T-helper 17 cell (primary cell): ENCODE results near the gene AXIN2. TPM values are rescaled to one million over a fixed set of nuclear protein-coding genes. Genes with fewer than 3 reads are reported as not detected.
A peak's percentile ranks its signal among the peaks of the same experiment; 100 is the strongest.

Source experiments
- ATAC-seq: fragments of 150-1000 bp; cut with Tn5 transposase; 2 replicates; pipeline ENCODE4 v1.10.0; 2021; ENCODE audit warnings: mild to moderate bottlenecking, moderate library complexity
- DNase-seq, 3 donors: peaks; one replicate each; pipeline versions ENCODE4 v3.0.0 to v3.0.0-alpha.2; 2020 to 2021
- H3K9me3 ChIP-seq: one replicate; pipeline ENCODE4 v1.7.0; 2013; ENCODE audit warnings: low read length, mild to moderate bottlenecking; ENCODE audit not compliant: control insufficient read depth, poor library complexity, severe bottlenecking
- H3K27ac Mint-ChIP-seq: one replicate; pipeline ENCODE4 v1.8.0; 2022; ENCODE audit warnings: mild to moderate bottlenecking, moderate library complexity, mixed read lengths
- H3K27me3 Mint-ChIP-seq: one replicate; pipeline ENCODE4 v1.8.0; 2022; ENCODE audit warnings: mixed read lengths
- H3K36me3 Mint-ChIP-seq: one replicate; pipeline ENCODE4 v1.8.0; 2022; ENCODE audit warnings: low read depth, mixed read lengths
- H3K4me1 Mint-ChIP-seq: one replicate; pipeline ENCODE4 v1.8.0; 2022; ENCODE audit warnings: mild to moderate bottlenecking, mixed read lengths
- H3K4me3 Mint-ChIP-seq: one replicate; pipeline ENCODE4 v1.8.0; 2022; ENCODE audit warnings: mild to moderate bottlenecking, moderate library complexity, mixed read lengths
- total RNA-seq, 4 donors: library from RNA in 2 of 4; stranded (reverse) in 2 of 4; gene quantifications; one replicate each; pipeline ENCODE4 v1.2.3 and lab custom pipeline; 2022 to 2026

Gene AXIN2
- total RNA-seq, 2 donors from 2014 or later = 28.4 to 31.6 TPM

GRCh38 chr17:65544672-65545071 lies 16.8 kb downstream of the AXIN2 start:
- H3K9me3 ChIP-seq = no peaks in the 10 kb centered on the region
- DNase-seq = no peak
- no peak for ATAC-seq
- no peaks in the 10 kb centered on the region for H3K27me3 Mint-ChIP-seq
- H3K4me1 Mint-ChIP-seq = peaks cover 29% of the 10 kb centered on the region
- H3K4me3 Mint-ChIP-seq = no peak overlapping the region
- H3K36me3 Mint-ChIP-seq = peaks cover 12% of the 10 kb centered on the region
- peak overlapping the region; percentile 4 for H3K27ac Mint-ChIP-seq

DNA sequence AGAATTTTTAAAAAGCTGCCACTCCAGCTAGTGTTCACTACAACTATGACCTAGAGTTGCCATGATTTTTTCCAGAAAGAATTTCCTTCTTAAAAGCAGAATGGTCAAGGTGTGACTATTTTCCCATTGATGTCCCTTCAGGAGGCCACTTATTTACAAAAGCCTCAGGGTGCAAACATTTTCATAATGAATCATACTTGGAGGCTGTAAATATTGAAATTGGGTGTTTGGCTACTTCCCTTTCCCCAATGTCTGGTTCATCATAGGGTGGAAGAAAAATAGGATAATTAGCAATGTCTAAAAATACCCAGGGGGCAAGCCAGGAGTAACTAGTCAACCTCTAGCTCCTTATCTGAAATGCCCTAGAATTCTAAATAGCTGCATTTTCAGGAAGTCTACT lies 18.8 kb downstream of the AXIN2 start:
- Mint-ChIP-seq H3K4me1 (peaks cover 21% of the 10 kb centered on the region), H3K4me3 (no peak overlapping the region), H3K27me3 (no peaks in the 10 kb centered on the region), H3K27ac (peak overlapping the region; percentile 54), H3K36me3 (peaks cover 3% of the 10 kb centered on the region)
- no peak for ATAC-seq
- DNase-seq = no peak
- no peaks in the 10 kb centered on the region for H3K9me3 ChIP-seq

DNA sequence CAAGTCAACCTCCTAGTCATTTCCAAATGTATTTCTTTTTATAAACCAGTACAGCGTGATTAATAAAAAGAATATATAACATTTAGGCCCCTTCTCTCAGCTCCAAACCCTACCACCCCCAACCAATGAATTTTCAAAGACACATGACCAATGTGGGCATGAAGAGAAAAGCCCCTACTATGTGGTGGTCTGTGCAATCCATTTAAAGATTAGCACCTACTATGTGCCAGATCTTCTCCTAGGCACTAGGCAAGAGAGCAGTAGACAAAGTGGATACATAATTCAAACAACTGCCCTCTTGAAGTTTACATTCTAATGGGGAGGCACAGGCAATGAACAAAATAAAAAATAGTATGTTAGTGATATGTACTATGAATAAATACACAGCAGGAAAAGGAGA lies 19.4 kb downstream of the AXIN2 start:
- Mint-ChIP-seq H3K27ac (peak overlapping the region; percentile 54), H3K4me3 (no peak overlapping the region), H3K27me3 (no peaks in the 10 kb centered on the region), H3K36me3 (peaks cover 2% of the 10 kb centered on the region), H3K4me1 (peaks cover 16% of the 10 kb centered on the region)
- ATAC-seq = no peak
- no peak for DNase-seq
- H3K9me3 ChIP-seq = no peaks in the 10 kb centered on the region

GRCh38 chr17:65541453-65541852 lies 20.0 kb downstream of the AXIN2 start:
- Mint-ChIP-seq H3K27ac (peak overlapping the region; percentile 54), H3K36me3 (peaks cover 2% of the 10 kb centered on the region), H3K27me3 (no peaks in the 10 kb centered on the region), H3K4me1 (peaks cover 13% of the 10 kb centered on the region), H3K4me3 (peak overlapping the region; percentile 47)
- H3K9me3 ChIP-seq = no peaks in the 10 kb centered on the region
- DNase-seq (no peak), ATAC-seq (no peak)

DNA sequence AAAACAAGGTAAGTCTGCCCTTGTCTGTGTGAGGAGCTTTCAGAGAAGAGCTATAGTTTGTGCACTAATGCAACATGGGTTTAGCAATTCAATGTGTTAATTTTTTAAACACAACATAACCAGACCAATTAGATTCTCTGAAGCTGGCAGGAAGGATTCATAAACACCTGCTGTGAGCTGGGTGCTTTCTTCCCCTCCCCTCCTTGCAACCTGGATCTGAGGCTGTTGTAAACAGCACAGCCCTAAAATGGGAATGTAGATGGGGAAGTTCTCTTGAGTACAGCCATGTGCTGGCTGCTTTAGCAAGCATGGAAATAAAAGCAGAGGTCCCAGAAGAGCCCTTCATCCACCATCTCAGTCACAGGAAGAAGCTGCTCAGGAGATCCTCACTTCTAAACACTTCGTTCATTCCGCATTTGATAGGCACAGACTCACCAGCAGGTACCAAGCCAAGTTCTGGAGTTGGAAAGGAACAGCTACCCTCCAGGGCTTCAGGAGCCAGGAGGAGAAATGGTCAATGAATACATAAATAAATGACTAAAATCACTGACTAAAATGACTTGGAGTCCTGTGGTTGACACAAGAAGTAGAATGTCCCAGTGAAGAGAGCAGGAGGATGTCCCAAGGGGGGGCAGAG lies 21.7 kb downstream of the AXIN2 start:
- no peaks in the 10 kb centered on the region for H3K9me3 ChIP-seq
- DNase-seq = no peak
- ATAC-seq = no peak
- Mint-ChIP-seq H3K4me3 (no peak overlapping the region), H3K27me3 (no peaks in the 10 kb centered on the region), H3K36me3 (peaks cover 2% of the 10 kb centered on the region), H3K27ac (peak overlapping the region; percentile 21), H3K4me1 (peaks cover 13% of the 10 kb centered on the region)

DNA sequence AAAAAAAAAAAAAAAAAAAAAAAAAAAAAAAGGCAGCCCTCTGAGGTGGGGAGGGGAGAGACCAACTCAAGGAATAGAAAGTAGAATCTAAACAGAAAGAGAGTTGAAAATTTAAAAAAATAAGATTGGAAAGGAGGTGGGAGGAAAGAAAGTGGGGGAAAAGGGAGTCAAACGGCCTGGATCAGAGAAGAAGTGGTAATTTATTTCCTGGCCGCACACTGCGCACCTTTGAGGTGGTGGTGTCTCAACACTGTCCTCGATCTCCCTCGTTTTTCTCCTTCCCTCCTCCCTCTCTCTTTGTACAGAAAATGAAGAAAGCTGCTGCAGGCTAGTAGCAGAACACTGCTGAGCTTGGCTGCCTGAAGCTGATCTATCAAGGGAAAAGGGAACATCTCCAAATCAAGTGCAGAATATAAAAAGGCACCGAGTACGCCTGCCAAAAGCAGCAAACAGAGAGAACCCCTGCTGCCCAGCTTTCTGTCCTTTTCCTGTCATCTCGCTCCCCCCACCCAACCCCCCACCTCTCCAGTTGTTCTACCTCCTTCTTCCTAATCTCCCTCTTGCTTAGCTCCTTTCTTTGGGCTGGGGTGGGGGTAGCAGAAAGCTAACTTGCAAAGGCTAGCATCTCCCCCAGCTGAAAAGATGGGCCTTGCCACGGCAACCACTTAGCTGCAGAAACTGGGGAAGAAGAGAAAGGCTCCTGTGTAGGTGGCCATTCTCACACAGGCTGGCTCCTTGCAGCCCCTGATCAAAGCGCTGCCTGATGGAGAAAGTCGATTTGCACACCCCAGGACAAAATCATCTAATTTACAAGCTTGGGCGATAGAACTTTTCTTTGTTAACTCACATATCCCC lies 22.5 kb downstream of the AXIN2 start:
- H3K9me3 ChIP-seq = no peaks in the 10 kb centered on the region
- H3K27me3 Mint-ChIP-seq = no peaks in the 10 kb centered on the region
- H3K27ac Mint-ChIP-seq = peak overlapping the region; percentile 21
- ATAC-seq (no peak), DNase-seq (no peak)
- peaks cover 13% of the 10 kb centered on the region for H3K4me1 Mint-ChIP-seq
- peak overlapping the region; percentile 39 for H3K4me3 Mint-ChIP-seq
- H3K36me3 Mint-ChIP-seq = peaks cover 2% of the 10 kb centered on the region

DNA sequence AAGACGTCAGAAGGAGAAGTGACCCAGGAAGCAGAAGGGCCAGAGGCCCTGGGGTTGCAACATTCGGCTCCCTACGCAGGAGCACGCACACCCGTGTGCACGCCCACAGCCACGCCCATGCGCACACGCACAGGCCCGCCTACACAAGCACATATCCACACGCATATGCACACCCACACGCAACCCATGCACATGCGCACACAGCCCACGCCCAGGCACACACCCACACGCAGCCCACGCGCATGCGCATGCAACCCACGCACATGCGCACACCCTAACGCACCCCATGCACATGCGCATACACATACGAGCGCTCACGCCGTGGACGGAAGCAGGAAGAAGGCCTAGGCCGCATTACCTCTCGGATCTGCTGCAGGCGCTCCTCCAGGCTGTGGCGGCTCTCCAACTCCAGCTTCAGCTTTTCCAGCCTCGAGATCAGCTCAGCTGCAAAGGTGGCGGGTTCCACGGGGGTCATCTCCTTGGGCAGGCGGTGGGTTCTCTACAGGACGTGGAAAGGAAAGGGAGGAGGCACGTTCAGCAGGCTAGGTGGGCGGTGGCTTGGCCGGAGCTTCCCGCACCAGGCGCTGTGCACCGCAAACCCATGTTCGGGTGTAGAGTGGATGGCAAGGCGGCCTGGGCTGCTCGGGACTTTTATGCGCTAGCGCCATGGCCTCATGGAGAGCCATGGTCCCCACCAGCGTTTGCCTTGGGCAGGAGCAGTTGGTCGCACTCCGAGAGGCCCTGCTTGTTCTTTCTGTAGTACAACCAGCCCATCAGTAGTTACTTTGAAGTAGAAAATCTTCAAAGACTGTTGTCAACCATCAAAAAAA lies 23.4 kb downstream of the AXIN2 start:
- H3K36me3 Mint-ChIP-seq = peaks cover 2% of the 10 kb centered on the region
- peak overlapping the region; percentile 50 for H3K4me3 Mint-ChIP-seq
- DNase-seq (peak in 2 of 3 donors; percentile 26 to 63), ATAC-seq (peak; percentile 83)
- H3K27ac Mint-ChIP-seq = peak overlapping the region; percentile 21
- no peaks in the 10 kb centered on the region for H3K9me3 ChIP-seq
- H3K27me3 Mint-ChIP-seq = no peaks in the 10 kb centered on the region
- H3K4me1 Mint-ChIP-seq = peaks cover 13% of the 10 kb centered on the region

DNA sequence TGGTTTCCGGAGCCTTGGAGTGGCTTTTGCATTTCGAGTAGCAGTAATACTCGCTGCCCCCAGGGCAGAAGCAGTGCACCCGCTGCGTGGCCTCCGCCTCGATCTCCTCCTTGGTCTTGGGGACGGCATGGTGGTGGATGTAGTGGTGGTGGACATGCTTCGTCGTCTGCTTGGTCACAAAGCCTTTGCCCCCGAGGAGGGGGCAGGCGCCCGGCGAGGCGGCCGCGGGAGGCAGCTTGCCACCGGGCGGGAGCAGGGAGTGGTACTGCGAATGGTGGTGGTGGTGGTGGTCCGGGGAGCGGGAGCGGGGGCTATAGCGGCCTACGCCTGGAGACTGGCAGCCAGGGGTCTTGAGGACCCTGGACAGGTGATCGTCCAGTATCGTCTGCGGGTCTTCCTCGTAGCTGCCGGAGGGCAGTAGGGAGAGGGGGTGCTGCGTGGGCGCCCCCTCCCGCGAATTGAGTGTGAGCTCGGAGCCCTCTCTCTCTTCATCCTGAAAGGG lies 24.1 kb downstream of the AXIN2 start:
- Mint-ChIP-seq H3K27ac (no peak overlapping the region), H3K4me1 (peaks cover 10% of the 10 kb centered on the region), H3K27me3 (no peaks in the 10 kb centered on the region), H3K4me3 (no peak overlapping the region), H3K36me3 (peaks cover 2% of the 10 kb centered on the region)
- no peaks in the 10 kb centered on the region for H3K9me3 ChIP-seq
- no peak for ATAC-seq
- no peak for DNase-seq

DNA sequence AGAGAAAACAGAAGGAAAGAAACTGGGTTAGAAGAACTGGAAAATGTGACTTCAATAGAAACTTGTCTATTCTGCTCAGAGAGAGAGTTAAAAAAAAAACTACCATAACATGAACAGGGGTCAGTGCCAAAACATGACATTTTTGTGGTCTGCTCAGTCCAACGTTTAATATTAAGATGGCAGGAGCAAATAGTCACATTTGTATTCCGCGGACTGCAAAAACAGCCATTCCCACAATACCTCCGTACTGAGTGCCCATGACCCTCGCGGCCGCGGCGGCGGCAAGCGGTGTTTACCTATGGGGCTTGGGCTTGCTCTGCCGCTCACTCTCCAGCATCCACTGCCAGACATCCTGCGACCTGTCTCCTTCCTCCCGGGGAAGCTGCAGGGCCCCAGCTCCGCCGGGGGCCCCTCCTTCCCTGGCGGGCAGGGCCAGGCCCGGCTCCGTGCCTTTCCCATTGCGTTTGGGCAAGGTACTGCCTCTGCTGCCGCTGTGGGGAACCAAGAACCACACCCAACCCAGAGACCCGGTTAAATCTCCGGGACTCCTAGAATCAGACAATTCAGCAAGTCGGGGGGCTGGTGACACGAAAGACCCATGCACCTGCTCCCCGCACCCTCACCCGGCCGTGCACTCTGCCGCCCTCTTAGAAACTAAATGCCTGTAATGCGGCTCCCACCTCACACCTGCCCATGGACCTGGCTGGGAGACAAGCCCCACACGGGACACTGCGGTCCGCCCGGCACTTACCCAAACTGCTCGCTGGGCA lies 24.7 kb downstream of the AXIN2 start:
- peaks cover 10% of the 10 kb centered on the region for H3K4me1 Mint-ChIP-seq
- ATAC-seq = no peak
- H3K27ac Mint-ChIP-seq = peak overlapping the region; percentile 32
- DNase-seq = no peak
- no peak overlapping the region for H3K4me3 Mint-ChIP-seq
- peaks cover 2% of the 10 kb centered on the region for H3K36me3 Mint-ChIP-seq
- no peaks in the 10 kb centered on the region for H3K9me3 ChIP-seq
- no peaks in the 10 kb centered on the region for H3K27me3 Mint-ChIP-seq

DNA sequence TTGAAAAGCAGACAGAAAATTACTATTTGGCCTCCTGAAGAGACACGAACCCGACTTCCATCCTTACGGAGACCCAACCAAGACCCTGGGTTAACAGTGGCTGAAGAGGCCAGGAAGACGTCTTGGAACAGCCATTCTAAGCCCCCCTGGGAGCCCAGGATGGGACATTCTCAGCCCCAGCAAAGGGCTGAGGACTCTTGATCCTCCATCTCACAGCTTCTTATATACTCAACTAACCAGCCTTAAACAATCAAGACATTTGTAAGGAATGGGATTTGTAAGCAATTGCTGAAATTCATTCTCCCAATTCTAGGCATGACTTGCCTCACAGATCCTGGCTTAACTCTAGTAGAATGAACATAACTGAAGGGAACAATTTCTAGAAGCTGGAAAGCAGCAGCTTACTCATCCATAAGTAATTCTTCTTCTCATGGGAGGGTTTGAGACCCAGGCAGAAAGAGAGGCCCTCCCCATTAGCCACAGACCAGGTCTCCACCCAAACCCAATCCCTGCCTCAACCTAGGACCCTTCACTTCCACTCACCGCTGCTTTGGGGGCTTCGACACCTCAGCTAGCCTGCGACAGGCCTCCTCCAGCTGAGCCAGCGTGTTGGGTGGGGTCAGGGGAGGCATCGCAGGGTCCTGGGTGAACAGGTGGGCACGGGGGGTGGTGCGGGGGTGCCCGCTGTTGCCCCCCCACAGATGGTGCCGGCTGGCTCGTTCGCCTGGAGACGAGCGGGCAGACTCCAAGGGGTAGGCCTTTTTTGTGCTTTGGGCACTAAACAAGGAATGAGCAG lies 25.5 kb downstream of the AXIN2 start:
- H3K27ac Mint-ChIP-seq = peak overlapping the region; percentile 32
- no peaks in the 10 kb centered on the region for H3K27me3 Mint-ChIP-seq
- DNase-seq = no peak
- H3K36me3 Mint-ChIP-seq = no peaks in the 10 kb centered on the region
- H3K4me3 Mint-ChIP-seq = no peak overlapping the region
- no peak for ATAC-seq
- H3K4me1 Mint-ChIP-seq = peaks cover 5% of the 10 kb centered on the region
- H3K9me3 ChIP-seq = no peaks in the 10 kb centered on the region

- no peaks in the 10 kb centered on the region for H3K9me3 ChIP-seq
- DNase-seq (no peak), ATAC-seq (no peak)
- Mint-ChIP-seq H3K36me3 (no peaks in the 10 kb centered on the region), H3K27me3 (no peaks in the 10 kb centered on the region), H3K4me1 (no peaks in the 10 kb centered on the region), H3K27ac (no peak overlapping the region), H3K4me3 (no peak overlapping the region)
These were observed 27.5 kb downstream of the AXIN2 start for GRCh38 chr17:65533852-65534457.
